EL (cell line): ENCODE measurements around the gene LRRN4CL.
"Not testable (repeated sequence)": the region's sequence is repeated elsewhere in the genome, so short reads cannot be mapped to it uniquely, and the experiment has no call there.

Experiments used
- DNase-seq: peaks from one replicate; pipeline ENCODE4 v3.0.0-alpha.2; 2016

LRRN4CL gene

GRCh38 chr11:62689421-62690183 is at the start of gene LRRN4CL:
Gene LRRN4CL (minus strand): TSS chr11:62689530. CDS start chr11:62688508, 1,022 bp downstream.
- peak; percentile 93 for DNase-seq

GRCh38 chr11:62737196-62737595 is 47.9 kb upstream of the LRRN4CL start:
- no peak for DNase-seq

GRCh38 chr11:62732830-62733229 is 43.5 kb upstream of the LRRN4CL start:
- DNase-seq, result peak; percentile 38

DNA sequence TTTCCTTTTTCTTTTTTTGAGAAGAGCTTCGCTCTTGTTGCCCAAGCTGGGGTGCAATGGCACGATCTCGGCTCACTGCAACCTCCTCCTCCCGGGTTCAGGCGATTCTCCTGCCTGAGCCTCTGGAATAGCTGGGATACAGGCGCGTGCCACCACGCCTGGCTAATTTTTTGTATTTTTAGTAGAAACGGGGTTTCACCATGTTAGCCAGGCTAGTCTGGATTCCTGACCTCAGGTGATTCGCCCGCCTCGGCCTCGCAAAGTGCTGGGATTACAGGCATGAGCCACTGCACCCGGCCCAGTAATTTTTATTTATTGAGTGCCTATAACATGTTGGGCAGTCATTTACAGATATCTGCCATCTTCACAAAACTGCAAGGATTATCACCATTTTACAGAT is 40.7 kb upstream of the LRRN4CL start:
- not testable (repeated sequence) for DNase-seq

GRCh38 chr11:62728171-62728988 is 39.0 kb upstream of the LRRN4CL start, which contains the start of gene TTC9C:
Gene TTC9C (plus strand): TSS chr11:62728486. CDS start chr11:62728849, 363 bp downstream.
- peak; percentile 93 for DNase-seq

- DNase-seq, result peak; percentile 99
Measured at GRCh38 chr11:62727872-62728170, 38.5 kb upstream of the LRRN4CL start.

GRCh38 chr11:62727165-62727871 is 38.0 kb upstream of the LRRN4CL start, which contains the start of gene HNRNPUL2:
Gene HNRNPUL2 (minus strand): TSS chr11:62727457. CDS start chr11:62727156, 301 bp downstream.
- DNase-seq, result peak; percentile 99

DNA sequence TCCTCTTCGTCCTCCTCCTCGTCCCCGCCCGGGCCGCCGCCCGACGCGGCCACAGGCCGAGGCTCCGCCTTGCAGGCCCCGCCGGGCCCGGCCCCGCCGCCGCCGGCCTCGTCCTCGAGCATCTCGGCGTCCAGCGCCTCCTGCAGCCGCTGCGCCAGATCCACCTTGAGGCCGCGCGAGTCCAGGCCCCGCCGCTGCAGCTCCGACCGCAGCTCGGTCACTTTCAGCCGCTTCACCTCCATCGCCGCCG is 37.5 kb upstream of the LRRN4CL start:
- no peak for DNase-seq

GRCh38 chr11:62726156-62726914 is 37.0 kb upstream of the LRRN4CL start:
- no peak for DNase-seq

GRCh38 chr11:62725646-62726045 is 36.3 kb upstream of the LRRN4CL start:
- no peak for DNase-seq

DNA sequence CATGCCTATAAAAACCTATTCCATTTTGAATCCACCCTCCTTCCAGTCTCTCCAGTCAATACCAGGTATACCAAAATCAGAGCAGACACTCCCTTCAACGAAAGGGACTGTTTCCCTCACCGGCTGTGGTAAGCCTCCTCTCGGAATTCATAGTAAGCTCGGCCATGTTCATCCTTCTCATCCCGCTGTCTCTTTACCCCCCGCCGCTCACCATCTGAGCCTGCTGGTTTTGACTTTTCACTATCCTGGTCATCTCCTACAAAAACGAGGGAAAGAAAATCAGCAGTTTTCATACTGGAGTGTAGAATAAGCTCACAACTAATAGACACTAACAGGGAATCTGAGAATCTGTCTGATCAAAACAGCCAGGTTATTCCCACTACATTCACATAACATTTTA is 34.8 kb upstream of the LRRN4CL start:
- no peak for DNase-seq

- DNase-seq, result peak; percentile 32
Measured at GRCh38 chr11:62721994-62722393, 32.7 kb upstream of the LRRN4CL start.

DNA sequence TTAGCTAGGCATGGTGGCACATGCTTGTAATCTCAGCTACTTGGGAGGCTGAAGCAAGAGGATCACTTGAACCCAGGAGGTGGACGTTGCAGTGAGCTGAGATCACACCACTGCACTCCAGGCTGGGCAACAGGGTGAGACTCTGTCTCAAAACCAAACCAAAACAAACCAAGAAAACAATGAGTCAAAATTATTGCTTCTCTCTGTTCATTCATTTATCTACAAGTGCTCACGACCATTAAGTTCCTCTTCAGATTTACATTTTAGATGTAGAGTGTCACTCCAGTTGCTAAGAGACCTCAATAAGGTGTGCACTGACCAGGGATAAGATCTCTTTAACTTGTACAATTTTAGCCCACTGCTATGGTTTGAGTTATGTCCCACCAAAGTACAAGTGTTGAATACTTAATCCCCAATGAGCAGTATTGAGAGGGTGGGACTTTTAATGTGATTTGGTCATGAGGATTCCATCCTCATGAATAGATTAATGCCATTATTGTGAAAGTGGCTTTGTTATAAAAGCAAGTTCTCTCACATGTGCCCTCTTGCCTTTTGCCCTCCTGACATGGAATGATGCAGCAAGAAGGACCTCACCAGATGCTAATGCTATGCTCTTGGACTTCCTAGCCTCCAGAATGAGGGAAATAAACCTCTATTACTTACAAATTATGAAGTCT is 30.1 kb upstream of the LRRN4CL start:
- no peak for DNase-seq

DNA sequence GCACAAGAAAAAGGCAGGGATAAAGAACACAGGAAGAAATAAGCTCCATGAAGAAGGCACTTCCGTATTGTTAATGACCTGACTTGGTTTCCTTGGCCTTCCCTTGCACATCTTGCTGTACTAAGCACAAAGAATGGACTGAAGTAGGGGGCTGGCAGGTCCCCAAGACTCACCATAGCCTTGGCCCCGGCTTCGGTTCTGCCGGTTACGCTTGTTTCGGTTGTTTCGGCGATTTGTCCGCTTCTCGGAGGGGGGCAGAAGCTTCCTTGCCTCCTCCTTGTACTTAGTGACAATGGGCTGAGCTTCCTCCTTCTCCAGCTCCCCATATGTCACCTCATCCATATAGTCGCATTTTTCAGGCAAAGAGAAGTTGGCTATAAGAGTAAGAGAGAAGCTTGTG is 27.5 kb upstream of the LRRN4CL start:
- no peak for DNase-seq

- DNase-seq, result no peak
Measured at GRCh38 chr11:62716206-62716605, 26.9 kb upstream of the LRRN4CL start.

DNA sequence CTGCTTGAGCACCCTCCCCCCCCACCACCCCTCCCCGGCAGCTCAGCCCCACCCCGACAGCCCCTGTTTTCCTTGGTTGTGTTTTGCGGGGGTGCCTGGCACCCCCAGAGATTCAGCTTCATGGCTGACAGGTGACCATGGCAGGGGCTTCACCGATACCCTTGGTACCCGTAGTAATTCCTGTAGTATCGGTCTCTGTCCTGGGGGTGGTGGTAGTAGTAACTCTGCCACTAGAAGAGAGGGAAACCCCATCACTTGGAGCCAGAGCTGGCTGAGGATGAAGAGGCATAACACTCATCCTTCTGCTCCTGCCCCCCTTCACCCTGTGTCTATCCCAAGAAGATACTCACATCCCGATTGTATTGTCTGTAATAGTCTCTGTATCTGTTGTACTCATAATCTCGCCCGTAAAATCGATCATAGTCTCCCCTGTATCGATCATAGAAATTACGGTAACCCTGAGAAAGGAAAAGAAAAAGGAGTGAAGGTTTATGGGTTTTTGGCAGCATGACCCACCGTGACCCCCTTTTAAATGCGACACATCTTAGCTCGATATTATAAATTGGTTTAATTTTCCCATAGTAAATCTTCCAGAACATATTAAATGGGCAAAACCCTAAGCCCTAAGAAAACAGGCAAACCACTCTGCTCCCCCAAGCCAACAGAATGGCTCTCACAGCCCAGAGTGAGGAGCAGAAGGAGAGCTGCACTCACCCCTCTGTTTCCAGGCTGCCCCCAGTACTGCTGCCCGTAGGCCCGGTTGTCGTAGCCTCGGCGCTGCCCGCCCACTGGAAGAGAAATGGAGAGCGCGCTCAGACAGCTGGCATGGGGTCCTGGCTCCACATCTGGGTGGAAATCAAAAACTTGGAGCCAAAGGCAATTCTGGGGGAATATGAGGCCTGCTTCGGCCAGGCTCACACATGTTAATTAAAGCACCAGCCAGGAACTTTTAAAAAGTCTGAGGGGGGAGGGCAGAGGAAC is 26.1 kb upstream of the LRRN4CL start:
- no peak for DNase-seq

- DNase-seq, result no peak
Measured at GRCh38 chr11:62713343-62713742, 24.0 kb upstream of the LRRN4CL start.

- no peak for DNase-seq
Measured at GRCh38 chr11:62712861-62713260, 23.5 kb upstream of the LRRN4CL start.

DNA sequence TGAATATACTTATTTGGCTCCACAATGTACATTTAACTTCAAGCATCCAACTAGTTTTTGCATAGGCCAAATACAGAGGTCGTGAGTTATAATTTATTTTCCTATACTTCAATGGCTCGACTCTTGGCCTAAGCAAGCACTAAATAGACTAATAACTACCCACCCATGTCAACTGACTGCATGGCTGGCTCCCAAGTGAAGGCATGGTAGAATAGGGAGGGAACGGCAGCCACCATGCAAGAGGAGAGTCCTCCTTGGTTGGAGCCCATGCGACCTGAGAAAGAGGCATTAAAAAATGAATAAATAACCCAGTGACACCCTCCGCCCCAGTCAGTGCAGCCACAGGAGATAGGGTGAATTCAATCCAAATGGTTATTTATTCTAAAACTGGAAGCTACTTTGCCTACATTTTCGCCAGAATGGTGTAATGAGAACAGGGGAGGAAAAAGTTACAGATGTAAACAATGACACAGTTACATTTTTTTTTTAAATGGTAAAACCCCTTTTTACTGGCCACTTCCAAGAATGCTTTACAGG is 23.0 kb upstream of the LRRN4CL start:
- DNase-seq, result no peak

DNA sequence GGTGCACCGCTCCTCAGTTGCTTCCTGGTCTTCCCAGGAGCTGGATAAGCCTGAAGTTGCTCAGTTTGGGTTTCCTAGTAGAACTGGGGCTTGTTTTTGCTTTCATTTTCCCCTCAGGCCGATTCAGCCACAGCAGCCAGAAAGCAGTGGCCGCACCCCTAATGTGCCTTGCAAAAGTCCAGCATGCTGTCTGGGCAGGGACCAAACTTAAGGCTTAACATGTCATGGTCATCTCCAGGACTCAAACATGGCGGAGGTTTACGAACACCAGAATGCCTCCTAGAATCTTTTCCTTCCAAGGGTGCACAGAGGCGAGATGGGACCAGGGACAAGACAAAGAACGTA is 20.6 kb upstream of the LRRN4CL start:
- peak; percentile 60 for DNase-seq
